Measurements from ENCODE around the gene VSIG4.

- TF ChIP-seq, protein P1, sequence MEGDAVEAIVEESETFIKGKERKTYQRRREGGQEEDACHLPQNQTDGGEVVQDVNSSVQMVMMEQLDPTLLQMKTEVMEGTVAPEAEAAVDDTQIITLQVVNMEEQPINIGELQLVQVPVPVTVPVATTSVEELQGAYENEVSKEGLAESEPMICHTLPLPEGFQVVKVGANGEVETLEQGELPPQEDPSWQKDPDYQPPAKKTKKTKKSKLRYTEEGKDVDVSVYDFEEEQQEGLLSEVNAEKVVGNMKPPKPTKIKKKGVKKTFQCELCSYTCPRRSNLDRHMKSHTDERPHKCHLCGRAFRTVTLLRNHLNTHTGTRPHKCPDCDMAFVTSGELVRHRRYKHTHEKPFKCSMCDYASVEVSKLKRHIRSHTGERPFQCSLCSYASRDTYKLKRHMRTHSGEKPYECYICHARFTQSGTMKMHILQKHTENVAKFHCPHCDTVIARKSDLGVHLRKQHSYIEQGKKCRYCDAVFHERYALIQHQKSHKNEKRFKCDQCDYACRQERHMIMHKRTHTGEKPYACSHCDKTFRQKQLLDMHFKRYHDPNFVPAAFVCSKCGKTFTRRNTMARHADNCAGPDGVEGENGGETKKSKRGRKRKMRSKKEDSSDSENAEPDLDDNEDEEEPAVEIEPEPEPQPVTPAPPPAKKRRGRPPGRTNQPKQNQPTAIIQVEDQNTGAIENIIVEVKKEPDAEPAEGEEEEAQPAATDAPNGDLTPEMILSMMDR (IDR thresholded peaks at IDR 0.05) = no peak
- no peak for TF ChIP-seq POLR2A (IDR thresholded peaks at IDR 0.05)
Measured at GRCh38 chrX:65987811-65988210, 52.1 kb downstream of the VSIG4 start.
